Ovary (tissue), 3 donors: ENCODE results near the gene FBXL4.

Experiments used
- CTCF ChIP-seq, 3 donors: fragments of 450-650 bp in 2 of 3; fragments of 200-600 bp in 1 of 3; IDR thresholded peaks; one replicate each; pipeline versions ENCODE4 v1.5.1 to v1.8.0; 2016 to 2022; ENCODE audit warnings: antibody characterized with exemption in 3 of 3, mild to moderate bottlenecking in 1 of 3
- EP300 ChIP-seq: sonication (generic); formaldehyde crosslinking; IDR thresholded peaks from one replicate; pipeline ENCODE4 v1.6.1; 2017; ENCODE audit warnings: antibody characterized with exemption
- POLR2A ChIP-seq: fragments of 450-650 bp; IDR thresholded peaks from one replicate; pipeline ENCODE4 v1.6.1; 2017; ENCODE audit warnings: antibody characterized with exemption, mild to moderate bottlenecking, moderate library complexity
- donor health status: DM: no; HTN: no; CAD: no.

GRCh38 chr6:98848539-98849242 lies 99.1 kb downstream of the FBXL4 start:
- TF ChIP-seq CTCF (IDR thresholded peaks at IDR 0.05): no peak
- no peak for TF ChIP-seq EP300
- TF ChIP-seq POLR2A: no peak
